ENCODE data around the gene INPP5E. TPM values are rescaled to one million over a fixed set of nuclear protein-coding genes. Genes with fewer than 3 reads are reported as not detected.

The INPP5E gene
- total and polyA plus RNA-seq, 3 donors from 2014 or later: 22.1 to 38.0 (median 32.2) TPM

DNA sequence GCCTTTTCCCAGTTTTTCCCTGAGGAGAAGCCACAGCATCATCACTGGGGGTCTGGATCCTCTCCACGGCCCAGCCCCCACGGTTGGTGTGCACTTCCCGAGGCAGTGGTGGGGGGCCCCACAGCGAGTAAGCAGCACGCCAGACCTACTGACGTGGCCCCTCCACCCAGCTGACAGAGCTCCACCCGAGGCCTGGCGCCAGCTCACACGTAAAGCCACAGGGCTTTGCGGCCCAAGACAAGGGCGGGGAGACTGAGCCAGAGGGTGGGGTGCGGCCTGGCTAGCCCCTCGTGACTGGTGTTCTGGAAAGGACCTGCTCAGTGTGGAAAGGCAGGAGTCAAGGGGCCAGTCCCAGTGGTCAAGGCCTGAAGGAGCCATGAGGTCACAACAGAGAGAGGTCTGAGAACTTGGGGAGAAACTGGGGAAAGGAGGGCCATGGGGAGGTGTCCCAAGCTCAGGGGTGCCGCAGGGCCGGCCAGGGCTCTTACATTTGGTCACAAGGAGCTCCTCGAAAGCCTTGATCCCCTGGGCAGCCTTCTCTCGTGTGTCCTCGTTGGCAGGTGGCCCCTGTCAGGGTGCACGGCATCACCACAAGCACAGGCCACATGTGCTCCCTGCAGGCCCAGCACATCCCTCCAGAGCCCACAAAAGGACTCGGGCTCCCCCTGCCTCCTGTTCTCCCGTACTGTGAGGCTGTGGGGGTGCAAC is 45.2 kb downstream of the INPP5E start:
- TF ChIP-seq POLR2A (IDR thresholded peaks at IDR 0.05): no peak
- TF ChIP-seq, protein P1, sequence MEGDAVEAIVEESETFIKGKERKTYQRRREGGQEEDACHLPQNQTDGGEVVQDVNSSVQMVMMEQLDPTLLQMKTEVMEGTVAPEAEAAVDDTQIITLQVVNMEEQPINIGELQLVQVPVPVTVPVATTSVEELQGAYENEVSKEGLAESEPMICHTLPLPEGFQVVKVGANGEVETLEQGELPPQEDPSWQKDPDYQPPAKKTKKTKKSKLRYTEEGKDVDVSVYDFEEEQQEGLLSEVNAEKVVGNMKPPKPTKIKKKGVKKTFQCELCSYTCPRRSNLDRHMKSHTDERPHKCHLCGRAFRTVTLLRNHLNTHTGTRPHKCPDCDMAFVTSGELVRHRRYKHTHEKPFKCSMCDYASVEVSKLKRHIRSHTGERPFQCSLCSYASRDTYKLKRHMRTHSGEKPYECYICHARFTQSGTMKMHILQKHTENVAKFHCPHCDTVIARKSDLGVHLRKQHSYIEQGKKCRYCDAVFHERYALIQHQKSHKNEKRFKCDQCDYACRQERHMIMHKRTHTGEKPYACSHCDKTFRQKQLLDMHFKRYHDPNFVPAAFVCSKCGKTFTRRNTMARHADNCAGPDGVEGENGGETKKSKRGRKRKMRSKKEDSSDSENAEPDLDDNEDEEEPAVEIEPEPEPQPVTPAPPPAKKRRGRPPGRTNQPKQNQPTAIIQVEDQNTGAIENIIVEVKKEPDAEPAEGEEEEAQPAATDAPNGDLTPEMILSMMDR (IDR thresholded peaks at IDR 0.05): no peak
- WGBS, 2 donors: 92 to 93% methylated on average over 14 to 21 of the region's 21 CpGs
- no peak overlapping the region for H3K4me3 ChIP-seq
- no peaks in the 10 kb centered on the region for H3K9me3 ChIP-seq
- intact Hi-C loops (cut with DNase I; ENCODE audit: low total_unique reads): no loop called here
- peaks cover 8% of the 10 kb centered on the region for H3K4me1 ChIP-seq
- DNase-seq: no peak
- H3K36me3 ChIP-seq (ENCODE audit: low read depth, missing control alignments): no peaks in the 10 kb centered on the region
- no peaks in the 10 kb centered on the region for H3K27me3 ChIP-seq
- no peak overlapping the region for H3K27ac ChIP-seq

DNA sequence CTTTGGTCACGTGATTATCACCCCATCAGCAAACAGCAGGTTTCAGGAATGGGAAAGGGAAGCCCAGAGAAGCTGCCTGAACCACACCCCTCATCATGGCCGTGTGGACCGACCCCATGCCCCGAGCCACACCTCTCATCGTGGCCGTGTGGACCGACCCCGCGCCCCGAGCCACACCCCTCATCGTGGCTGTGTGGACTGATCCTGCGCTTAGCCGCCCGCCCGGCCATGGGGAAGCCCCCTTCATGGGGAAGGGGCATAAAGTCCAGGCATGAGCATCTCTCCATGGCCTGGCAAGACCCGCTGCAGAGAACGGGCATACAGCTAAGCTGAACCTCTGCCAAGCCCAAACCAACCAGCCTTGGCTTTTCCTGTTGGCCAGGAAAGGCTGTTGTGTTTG is 46.1 kb downstream of the INPP5E start:
- WGBS, 2 donors: 90% methylated on average over 14 to 17 of the region's 17 CpGs
- DNase-seq: no peak
- Histone ChIP-seq H3K27ac (no peak overlapping the region), H3K9me3 (no peaks in the 10 kb centered on the region), H3K4me3 (no peak overlapping the region), H3K4me1 (peaks cover under 1% of the 10 kb centered on the region), H3K27me3 (no peaks in the 10 kb centered on the region), H3K36me3 (ENCODE audit: low read depth, missing control alignments) (no peaks in the 10 kb centered on the region)
- no peak for TF ChIP-seq POLR2A (IDR thresholded peaks at IDR 0.05)
- TF ChIP-seq, protein P1 (IDR thresholded peaks at IDR 0.05): no peak
- intact Hi-C loops (cut with DNase I; ENCODE audit: low total_unique reads): no loop called here

DNA sequence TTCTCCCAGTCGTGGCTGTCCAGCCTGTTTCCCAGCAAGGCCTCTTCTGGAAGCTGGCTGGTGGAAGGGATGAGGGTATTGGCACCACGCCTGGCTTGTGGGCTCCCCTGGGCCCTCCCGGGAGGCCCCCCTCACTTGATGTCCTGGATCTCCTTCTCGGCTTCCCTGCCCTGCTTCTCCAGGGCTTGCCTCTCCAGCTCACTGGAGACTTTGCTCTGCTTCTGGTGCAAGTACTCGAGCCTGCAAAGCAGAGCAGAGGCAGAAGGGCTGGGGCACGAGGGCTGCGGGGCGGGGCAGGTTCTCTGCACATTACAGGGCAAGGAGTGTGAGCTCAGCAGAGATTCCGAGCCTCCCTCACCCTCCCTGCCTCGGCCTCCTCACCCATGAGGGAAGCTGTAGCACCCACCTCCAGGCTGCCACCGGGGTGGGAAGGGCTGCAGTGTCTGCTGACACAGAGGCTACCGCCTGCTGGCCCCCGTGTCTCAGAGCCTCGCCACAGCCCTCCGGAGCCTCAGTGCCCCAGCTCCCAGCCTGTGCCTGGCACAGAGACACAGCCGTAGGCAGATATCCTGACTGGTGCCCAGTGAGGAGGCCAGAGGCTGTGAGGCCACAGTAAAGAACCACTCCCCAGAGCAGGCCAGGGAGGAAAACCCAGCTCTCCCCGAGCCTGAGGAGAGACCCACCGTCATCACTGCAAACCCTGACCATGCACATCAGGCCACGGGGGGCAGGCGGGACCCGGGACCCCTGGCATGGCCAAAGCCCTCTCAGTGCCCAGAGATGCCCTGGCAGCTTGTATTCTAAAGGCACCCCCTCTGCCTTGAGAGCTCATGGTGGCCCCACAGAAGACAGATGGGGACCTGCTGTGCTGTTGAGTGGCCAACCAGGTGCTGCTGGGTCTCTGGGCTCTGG is 46.9 kb downstream of the INPP5E start:
- Histone ChIP-seq H3K27ac (no peak overlapping the region), H3K4me3 (no peak overlapping the region), H3K27me3 (no peaks in the 10 kb centered on the region), H3K36me3 (ENCODE audit: low read depth, missing control alignments) (no peaks in the 10 kb centered on the region), H3K9me3 (no peaks in the 10 kb centered on the region), H3K4me1 (no peaks in the 10 kb centered on the region)
- no peak for DNase-seq
- intact Hi-C loops (cut with DNase I; ENCODE audit: low total_unique reads): no loop called here
- TF ChIP-seq, protein P1 (IDR thresholded peaks at IDR 0.05): no peak
- no peak for TF ChIP-seq POLR2A (IDR thresholded peaks at IDR 0.05)
- WGBS, 2 donors: 80 to 86% methylated on average over 10 to 20 of the region's 21 CpGs

DNA sequence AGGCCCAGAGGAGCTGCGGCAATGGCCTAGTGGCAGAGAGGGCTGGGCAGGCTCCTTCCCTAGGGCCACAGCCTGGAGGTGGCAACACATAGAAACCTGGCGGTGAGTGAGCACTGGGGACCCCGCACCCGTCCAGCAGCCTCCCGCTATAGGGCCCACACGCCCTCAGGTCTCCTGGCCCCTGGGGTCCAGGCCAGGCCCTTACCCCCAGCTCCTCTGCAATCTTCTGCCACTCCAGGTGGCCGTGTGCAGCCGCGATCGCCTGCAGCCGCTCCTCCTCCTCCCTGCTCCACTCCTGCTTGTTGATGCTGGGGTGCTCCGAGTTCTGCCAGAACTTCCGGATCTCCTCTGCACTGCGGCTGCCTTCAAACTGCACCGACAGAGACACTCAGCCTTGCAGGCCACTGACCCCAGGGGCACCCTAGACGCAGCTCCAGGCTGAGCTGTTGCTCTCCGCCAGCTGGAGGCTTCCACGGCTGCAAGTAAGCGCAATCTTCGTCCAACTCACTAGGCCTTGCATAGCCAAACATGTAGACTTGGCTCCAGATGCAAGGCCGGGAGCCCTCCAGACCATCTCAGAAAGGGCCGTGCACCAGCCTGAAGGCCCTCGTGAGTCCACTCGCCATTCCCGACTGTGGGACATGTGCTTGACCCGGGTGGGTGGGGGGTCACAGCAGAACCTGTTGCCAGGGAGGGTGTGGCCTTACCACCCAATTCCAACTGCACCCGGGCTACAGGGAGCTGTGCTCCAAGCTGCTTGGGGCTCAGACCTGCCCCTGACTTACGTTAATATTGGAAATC is 47.7 kb downstream of the INPP5E start:
- Histone ChIP-seq H3K27me3 (no peaks in the 10 kb centered on the region), H3K27ac (no peak overlapping the region), H3K4me1 (no peaks in the 10 kb centered on the region), H3K9me3 (no peaks in the 10 kb centered on the region), H3K36me3 (ENCODE audit: low read depth, missing control alignments) (no peaks in the 10 kb centered on the region), H3K4me3 (no peak overlapping the region)
- TF ChIP-seq POLR2A (IDR thresholded peaks at IDR 0.05): no peak
- TF ChIP-seq, protein P1 (IDR thresholded peaks at IDR 0.05): no peak
- intact Hi-C loops (cut with DNase I; ENCODE audit: low total_unique reads): no loop called here
- peak; percentile 32 for DNase-seq
- WGBS, 2 donors: 81 to 83% methylated on average over 13 to 28 of the region's 28 CpGs
